ENCODE measurements around the gene COG2.

COG2 gene

DNA sequence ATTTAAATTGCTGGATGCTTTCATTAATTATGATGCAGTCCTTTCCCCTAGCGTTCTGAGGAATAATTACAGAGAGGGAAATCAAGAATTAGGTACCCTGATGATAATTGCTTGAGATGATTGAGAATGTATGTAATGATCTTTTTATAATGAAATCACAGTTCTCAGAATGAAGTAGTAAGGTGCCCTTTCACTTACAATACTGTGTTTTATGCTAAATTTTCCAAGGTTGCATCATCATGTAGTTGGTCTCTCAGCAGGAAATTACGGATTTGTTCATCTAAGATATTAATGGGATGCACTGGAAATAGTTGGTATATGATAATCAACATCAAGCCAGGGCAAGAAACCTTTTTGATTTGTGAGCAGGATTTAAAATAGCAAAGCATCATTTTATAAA, 37.5 kb downstream of the COG2 start:
- Mint-ChIP-seq H3K27ac (peak overlapping the region; percentile 53), H3K27me3 (no peaks in the 10 kb centered on the region), H3K36me3 (ENCODE audit: low read depth) (peaks cover 70% of the 10 kb centered on the region), H3K9me3 (no peaks in the 10 kb centered on the region), H3K4me3 (no peak overlapping the region), H3K4me1 (ENCODE audit: low read depth) (peaks cover 4% of the 10 kb centered on the region)

DNA sequence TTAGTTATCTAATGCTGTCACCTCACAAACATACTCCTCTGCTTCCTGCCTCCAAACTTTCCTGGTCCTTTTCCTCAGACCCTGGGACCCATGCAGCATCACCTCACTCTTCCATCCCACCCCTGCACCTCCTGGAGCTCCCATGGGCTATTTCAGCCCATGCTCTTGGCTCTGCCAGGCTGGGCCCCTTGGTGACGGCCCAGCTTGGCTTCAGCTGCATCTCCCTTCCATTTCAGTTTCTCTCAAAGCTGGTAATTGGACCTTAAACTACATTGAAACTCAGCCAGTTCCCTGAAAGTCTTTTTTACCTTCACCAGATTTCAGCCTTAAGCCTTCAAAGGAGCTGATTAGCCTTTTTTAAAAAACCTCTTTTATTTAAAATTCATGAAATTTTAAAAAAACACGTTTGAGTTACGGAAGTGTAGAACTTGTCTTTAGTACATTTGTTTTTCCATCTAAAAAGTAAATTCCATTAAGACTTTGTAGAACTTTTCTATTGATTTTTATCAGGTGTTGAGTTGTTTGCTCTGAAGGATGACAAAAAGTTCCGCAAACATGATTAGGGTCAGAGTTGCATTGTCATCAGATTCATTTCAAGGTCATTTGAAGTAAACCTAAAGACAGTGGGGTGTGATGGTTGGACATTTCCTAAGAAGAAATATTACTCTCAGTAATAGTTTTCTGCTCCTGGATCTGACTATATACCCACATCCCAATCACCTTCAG, 38.2 kb downstream of the COG2 start:
- H3K9me3 Mint-ChIP-seq, result no peaks in the 10 kb centered on the region
- H3K4me1 Mint-ChIP-seq (ENCODE audit: low read depth), result peaks cover 4% of the 10 kb centered on the region
- no peak overlapping the region for H3K27ac Mint-ChIP-seq
- no peak overlapping the region for H3K4me3 Mint-ChIP-seq
- no peaks in the 10 kb centered on the region for H3K27me3 Mint-ChIP-seq
- H3K36me3 Mint-ChIP-seq (ENCODE audit: low read depth), result peaks cover 69% of the 10 kb centered on the region

DNA sequence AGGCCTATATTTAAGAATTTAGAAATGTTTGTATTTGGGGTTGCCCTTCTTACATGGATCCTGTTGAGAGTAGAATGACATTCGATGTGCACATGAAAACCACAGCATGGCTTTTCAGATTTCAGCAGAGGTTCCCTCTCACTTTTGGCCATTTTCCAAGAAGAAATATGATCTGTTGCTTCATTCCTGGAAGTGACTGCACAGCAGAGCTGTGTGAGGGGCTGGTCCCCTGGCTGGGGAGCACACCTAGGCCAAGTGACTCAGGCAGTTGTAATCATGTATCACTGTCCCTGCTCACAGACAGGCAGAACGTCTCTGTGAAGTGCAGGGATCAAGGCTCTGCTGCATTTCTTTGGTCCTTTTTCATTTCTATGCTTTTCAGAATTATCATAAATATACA, 39.3 kb downstream of the COG2 start:
- Mint-ChIP-seq H3K4me3 (no peak overlapping the region), H3K27ac (no peak overlapping the region), H3K9me3 (no peaks in the 10 kb centered on the region), H3K27me3 (no peaks in the 10 kb centered on the region), H3K4me1 (ENCODE audit: low read depth) (peaks cover 4% of the 10 kb centered on the region), H3K36me3 (ENCODE audit: low read depth) (peaks cover 68% of the 10 kb centered on the region)

DNA sequence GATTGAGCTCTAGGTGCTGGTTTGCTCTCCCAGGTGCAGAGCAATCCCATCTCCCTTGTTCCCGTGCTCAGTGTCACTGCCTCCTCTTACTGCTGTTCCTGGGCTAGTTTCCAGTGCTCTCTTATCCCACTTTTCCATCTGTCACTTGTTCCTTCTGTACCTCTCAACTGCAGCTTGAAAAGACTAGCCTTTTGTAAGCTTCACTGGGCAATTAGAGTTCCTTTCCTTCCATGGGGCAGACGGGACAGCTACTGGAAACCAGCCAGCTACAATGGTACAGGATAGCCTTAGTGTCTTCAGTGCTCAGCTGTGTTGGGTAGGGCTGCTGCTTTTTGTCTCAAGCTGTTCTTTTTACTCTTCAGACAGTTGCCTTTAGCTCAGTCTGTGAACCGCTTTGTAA, 40.0 kb downstream of the COG2 start:
- H3K27me3 Mint-ChIP-seq, result no peaks in the 10 kb centered on the region
- H3K9me3 Mint-ChIP-seq, result no peaks in the 10 kb centered on the region
- H3K4me1 Mint-ChIP-seq (ENCODE audit: low read depth), result peaks cover 4% of the 10 kb centered on the region
- H3K4me3 Mint-ChIP-seq, result no peak overlapping the region
- peaks cover 69% of the 10 kb centered on the region for H3K36me3 Mint-ChIP-seq (ENCODE audit: low read depth)
- peak overlapping the region; percentile 40 for H3K27ac Mint-ChIP-seq

DNA sequence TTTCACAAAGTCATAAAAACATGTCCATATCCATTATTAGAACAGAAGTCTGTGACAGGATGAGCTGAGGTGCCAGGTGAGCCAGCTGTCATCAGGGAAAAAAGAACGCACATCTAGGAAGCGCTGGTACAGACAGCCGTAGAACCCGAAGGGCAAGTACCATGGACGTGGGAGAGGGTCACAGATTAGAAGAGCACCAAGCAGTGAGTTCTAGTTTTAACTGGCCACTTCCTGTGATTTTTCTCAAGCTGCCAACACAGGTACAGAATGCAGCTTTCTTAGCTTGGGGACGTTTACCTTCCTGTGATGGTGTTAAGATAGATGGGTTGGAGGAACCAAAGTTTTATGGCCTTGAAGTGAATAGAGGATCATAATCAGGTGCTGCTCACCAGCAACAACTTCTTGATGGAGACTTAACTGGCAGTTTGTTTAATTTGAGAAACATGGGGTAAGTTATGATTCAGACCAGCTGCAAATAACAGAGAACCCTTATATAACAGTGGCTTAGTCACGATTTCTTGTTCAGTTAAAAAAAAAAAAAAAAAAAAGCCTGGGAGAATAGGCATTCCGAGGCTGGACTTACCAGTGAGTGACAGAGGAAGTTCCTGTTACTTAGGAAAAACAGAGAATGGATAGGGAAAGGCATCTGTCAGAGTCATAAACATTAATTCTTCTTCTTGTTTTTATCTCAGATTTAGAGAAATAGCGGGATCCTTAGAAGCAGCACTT, 40.8 kb downstream of the COG2 start:
- H3K4me1 Mint-ChIP-seq (ENCODE audit: low read depth), result peaks cover 4% of the 10 kb centered on the region
- H3K27me3 Mint-ChIP-seq, result no peaks in the 10 kb centered on the region
- H3K4me3 Mint-ChIP-seq, result no peak overlapping the region
- peaks cover 71% of the 10 kb centered on the region for H3K36me3 Mint-ChIP-seq (ENCODE audit: low read depth)
- H3K27ac Mint-ChIP-seq, result no peak overlapping the region
- no peaks in the 10 kb centered on the region for H3K9me3 Mint-ChIP-seq

DNA sequence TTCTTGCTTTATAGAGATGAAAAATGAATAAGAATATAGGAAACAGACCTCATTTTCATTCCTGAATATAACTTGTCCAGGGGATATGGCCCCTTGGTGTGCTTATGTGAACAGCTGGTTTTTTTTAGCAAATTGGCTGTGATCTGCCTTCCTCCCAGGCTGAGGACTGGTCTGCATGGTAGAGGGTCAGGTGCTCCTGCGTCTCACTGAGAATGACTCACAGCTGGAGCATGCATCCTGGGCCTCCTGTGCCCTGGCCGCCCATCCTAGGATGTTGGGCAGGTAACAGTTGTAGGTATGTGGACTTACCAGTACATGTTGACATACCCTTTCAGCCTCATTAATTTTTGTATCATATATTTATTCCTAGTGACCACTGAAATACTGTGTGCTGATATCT, 41.9 kb downstream of the COG2 start:
- no peak overlapping the region for H3K27ac Mint-ChIP-seq
- peaks cover 65% of the 10 kb centered on the region for H3K36me3 Mint-ChIP-seq (ENCODE audit: low read depth)
- H3K9me3 Mint-ChIP-seq, result no peaks in the 10 kb centered on the region
- no peaks in the 10 kb centered on the region for H3K27me3 Mint-ChIP-seq
- H3K4me3 Mint-ChIP-seq, result no peak overlapping the region
- peaks cover 4% of the 10 kb centered on the region for H3K4me1 Mint-ChIP-seq (ENCODE audit: low read depth)

DNA sequence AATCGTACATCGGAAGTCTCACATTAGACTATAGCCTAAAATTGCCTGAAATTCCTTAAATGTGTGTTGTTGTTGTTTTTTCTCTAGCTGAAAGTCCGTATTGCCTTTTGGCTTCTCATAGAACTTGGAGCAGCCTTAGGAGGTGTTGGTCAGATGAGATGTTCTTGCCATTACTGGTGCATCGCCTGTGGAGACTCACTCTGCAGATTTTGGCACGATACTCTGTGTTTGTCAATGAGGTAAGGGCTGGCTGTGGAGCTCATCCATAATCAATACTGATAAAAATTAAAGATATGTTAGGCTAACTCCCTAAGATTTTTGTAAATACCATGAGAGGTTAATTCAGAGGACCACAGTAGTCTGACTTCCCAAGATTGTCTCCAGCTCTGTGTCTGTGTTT, 42.7 kb downstream of the COG2 start:
- no peaks in the 10 kb centered on the region for H3K4me1 Mint-ChIP-seq (ENCODE audit: low read depth)
- H3K36me3 Mint-ChIP-seq (ENCODE audit: low read depth), result peaks cover 64% of the 10 kb centered on the region
- H3K9me3 Mint-ChIP-seq, result no peaks in the 10 kb centered on the region
- no peak overlapping the region for H3K27ac Mint-ChIP-seq
- H3K27me3 Mint-ChIP-seq, result no peaks in the 10 kb centered on the region
- H3K4me3 Mint-ChIP-seq, result no peak overlapping the region

DNA sequence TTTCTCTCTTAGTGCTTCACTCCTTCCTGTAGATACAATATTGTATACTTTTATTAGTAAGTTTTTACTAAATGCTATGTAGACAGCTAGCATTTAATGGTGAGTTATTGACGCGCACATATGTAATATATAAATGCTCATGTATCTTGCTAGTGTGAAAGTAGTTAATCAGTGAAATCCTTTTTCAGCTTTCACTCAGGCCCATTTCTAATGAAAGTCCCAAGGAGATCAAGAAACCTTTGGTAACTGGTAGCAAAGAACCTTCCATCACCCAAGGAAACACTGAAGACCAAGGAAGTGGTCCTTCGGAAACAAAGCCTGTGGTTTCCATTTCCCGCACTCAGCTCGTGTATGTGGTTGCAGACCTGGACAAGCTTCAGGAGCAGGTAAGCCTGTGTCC, 44.5 kb downstream of the COG2 start:
- no peak overlapping the region for H3K27ac Mint-ChIP-seq
- H3K36me3 Mint-ChIP-seq (ENCODE audit: low read depth), result peaks cover 72% of the 10 kb centered on the region
- no peaks in the 10 kb centered on the region for H3K27me3 Mint-ChIP-seq
- H3K4me3 Mint-ChIP-seq, result no peak overlapping the region
- no peaks in the 10 kb centered on the region for H3K9me3 Mint-ChIP-seq
- H3K4me1 Mint-ChIP-seq (ENCODE audit: low read depth), result no peaks in the 10 kb centered on the region

DNA sequence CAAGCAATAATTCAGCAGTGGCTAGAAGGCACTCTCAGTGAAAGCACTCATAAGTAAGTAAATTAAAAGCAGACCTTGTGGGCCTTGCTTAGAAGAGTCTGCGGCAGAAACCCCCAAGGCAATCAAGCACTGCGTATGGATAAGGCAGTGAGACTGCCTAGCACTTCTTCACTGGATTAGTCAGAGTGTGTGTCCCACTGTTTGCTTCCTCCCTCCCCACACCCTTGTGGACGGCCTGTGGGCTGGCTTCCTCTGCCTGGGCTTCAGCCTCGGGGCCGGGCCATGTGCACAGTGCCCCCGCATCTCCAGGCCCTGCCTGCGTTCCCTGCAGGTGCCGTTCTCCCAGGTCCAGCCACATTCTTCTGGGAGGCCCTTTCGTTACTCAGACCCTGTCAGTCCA, 47.8 kb downstream of the COG2 start:
- Mint-ChIP-seq H3K4me1 (ENCODE audit: low read depth) (no peaks in the 10 kb centered on the region), H3K27ac (no peak overlapping the region), H3K9me3 (no peaks in the 10 kb centered on the region), H3K27me3 (no peaks in the 10 kb centered on the region), H3K36me3 (ENCODE audit: low read depth) (peaks cover 69% of the 10 kb centered on the region), H3K4me3 (no peak overlapping the region)

DNA sequence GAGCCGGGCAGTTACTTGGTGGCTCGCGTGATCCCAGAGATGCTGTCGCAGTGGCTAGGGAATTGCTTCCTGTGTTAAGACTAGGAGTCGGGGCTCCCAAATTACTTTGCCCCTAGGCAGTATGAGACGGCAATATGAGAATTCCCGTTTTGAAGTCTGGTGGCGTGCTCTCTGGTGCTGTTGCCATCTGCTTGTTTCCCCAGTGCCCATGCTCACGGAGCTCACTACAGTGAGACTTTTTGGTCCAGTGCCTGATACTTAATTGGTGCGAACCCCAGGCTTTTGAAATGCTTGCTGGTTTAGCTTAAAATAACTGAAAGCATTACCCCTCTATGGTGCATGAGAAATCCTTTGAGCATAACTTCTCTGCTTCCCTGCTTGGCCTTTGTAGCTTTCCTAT, 49.3 kb downstream of the COG2 start:
- no peak overlapping the region for H3K27ac Mint-ChIP-seq
- no peaks in the 10 kb centered on the region for H3K27me3 Mint-ChIP-seq
- no peak overlapping the region for H3K4me3 Mint-ChIP-seq
- H3K4me1 Mint-ChIP-seq (ENCODE audit: low read depth), result no peaks in the 10 kb centered on the region
- H3K36me3 Mint-ChIP-seq (ENCODE audit: low read depth), result peaks cover 57% of the 10 kb centered on the region
- no peaks in the 10 kb centered on the region for H3K9me3 Mint-ChIP-seq

DNA sequence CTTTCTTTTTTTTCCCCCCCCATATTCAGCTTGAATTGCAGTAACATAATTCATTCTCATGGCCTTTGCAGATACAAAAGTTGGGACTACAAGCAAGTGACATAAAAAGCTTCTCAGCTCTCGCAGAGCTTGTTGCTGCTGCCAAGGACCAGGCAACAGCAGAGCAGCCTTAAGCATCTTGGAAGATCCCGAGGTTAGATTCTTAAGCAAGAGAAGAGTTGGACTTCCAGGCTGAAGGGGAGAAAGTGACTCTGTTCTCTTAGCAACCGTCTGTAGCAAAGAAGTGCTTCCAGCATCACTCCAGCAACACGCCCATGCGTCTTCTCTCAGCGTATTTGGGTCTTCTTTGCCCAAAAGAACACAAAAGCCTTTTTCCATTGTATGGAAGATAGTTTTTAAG, 50.9 kb downstream of the COG2 start:
- no peak overlapping the region for H3K4me3 Mint-ChIP-seq
- no peaks in the 10 kb centered on the region for H3K27me3 Mint-ChIP-seq
- H3K9me3 Mint-ChIP-seq, result no peaks in the 10 kb centered on the region
- no peaks in the 10 kb centered on the region for H3K4me1 Mint-ChIP-seq (ENCODE audit: low read depth)
- H3K36me3 Mint-ChIP-seq (ENCODE audit: low read depth), result peaks cover 44% of the 10 kb centered on the region
- H3K27ac Mint-ChIP-seq, result no peak overlapping the region

DNA sequence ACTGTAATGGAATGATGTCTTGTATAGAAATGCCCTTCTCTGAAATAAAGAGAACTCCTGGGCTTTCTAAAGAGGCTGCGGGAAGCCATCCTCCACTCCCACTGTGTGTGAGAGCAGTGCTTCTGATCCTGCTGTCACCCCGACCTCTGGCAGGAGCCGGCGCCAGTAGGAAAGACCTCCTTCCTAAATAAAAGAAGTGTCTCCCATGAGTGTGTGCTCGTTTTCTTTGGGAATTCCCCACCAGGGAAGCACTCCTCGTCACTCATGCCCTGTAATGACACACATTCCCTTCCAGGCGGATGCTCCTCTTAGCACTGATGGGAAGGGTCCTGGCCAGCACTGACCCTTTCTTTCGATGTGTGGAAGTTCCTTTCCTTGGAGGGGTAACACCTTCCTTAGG, 51.5 kb downstream of the COG2 start:
- Mint-ChIP-seq H3K9me3 (no peaks in the 10 kb centered on the region), H3K36me3 (ENCODE audit: low read depth) (peaks cover 41% of the 10 kb centered on the region), H3K4me3 (no peak overlapping the region), H3K4me1 (ENCODE audit: low read depth) (no peaks in the 10 kb centered on the region), H3K27ac (no peak overlapping the region), H3K27me3 (no peaks in the 10 kb centered on the region)

DNA sequence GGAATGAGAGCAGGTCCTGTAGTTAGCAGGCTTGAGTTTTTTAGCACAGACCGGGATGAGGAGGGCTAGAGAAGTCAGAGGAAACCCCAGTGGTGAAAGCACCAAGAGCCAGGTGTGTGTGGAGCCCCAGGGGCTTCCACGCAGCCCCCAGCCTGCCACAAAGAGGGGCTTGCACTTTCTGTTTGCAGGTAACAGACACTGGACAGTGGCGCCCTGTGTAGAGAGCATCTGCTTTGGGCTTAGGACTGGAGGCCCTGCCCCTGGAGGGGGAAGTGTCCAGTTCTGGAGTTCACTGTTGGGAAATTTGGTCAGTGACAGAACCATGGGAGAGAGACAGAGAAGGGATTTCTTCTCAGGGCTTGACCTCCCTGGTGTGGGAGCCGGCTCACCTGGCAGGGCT, 52.2 kb downstream of the COG2 start:
- Mint-ChIP-seq H3K4me3 (no peak overlapping the region), H3K36me3 (ENCODE audit: low read depth) (peaks cover 39% of the 10 kb centered on the region), H3K27me3 (no peaks in the 10 kb centered on the region), H3K4me1 (ENCODE audit: low read depth) (no peaks in the 10 kb centered on the region), H3K9me3 (no peaks in the 10 kb centered on the region), H3K27ac (no peak overlapping the region)

DNA sequence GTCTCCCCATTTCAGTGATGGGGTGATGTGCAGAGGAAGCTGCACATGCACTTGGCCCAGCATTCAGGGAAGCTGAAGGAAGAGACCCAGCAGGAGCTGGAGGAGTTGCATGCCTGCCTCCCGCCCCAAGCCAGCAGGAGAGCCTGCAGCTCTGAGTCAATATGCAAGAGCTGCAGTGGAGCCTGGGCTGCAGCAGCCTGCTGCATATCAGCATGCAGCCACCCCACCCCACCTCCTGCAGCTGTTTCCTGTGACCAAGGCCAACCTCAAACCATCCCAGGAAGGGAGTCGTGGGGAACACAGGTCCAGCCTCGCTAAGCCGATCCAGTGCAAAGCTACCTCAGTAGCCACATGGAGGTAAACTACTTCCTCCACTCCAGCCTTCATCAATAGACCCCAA, 52.7 kb downstream of the COG2 start:
- H3K4me1 Mint-ChIP-seq (ENCODE audit: low read depth), result no peaks in the 10 kb centered on the region
- no peak overlapping the region for H3K27ac Mint-ChIP-seq
- H3K9me3 Mint-ChIP-seq, result no peaks in the 10 kb centered on the region
- H3K4me3 Mint-ChIP-seq, result no peak overlapping the region
- peaks cover 33% of the 10 kb centered on the region for H3K36me3 Mint-ChIP-seq (ENCODE audit: low read depth)
- H3K27me3 Mint-ChIP-seq, result no peaks in the 10 kb centered on the region

DNA sequence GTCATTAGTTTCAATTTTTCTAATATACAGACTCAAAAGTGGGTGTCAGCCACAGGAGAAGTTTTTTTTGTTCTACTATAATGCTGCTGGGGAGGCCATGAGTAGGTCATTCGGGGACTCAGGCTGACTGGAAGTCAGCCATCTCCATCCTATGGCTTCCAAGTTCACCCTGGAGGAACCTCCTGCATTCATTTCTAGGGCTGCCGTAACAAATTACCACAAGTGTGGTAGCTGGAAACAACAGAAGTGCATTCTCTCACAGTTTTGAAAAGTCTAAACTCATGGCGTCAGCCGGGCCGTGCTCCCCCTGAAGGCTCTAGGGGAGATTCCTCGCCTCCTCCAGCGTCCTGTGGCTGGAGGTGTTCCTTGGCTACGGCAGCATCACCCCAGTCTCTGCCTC, 53.9 kb downstream of the COG2 start:
- no peak overlapping the region for H3K27ac Mint-ChIP-seq
- no peaks in the 10 kb centered on the region for H3K4me1 Mint-ChIP-seq (ENCODE audit: low read depth)
- no peaks in the 10 kb centered on the region for H3K9me3 Mint-ChIP-seq
- no peaks in the 10 kb centered on the region for H3K27me3 Mint-ChIP-seq
- H3K36me3 Mint-ChIP-seq (ENCODE audit: low read depth), result peaks cover 27% of the 10 kb centered on the region
- H3K4me3 Mint-ChIP-seq, result no peak overlapping the region
